ENCODE measurements around the gene KCNJ10.

KCNJ10 gene

GRCh38 chr1:159985473-159985872 is 84.5 kb downstream of the KCNJ10 start:
- no peak for DNase-seq

GRCh38 chr1:159983681-159984080 is 86.3 kb downstream of the KCNJ10 start:
- no peak for DNase-seq

DNA sequence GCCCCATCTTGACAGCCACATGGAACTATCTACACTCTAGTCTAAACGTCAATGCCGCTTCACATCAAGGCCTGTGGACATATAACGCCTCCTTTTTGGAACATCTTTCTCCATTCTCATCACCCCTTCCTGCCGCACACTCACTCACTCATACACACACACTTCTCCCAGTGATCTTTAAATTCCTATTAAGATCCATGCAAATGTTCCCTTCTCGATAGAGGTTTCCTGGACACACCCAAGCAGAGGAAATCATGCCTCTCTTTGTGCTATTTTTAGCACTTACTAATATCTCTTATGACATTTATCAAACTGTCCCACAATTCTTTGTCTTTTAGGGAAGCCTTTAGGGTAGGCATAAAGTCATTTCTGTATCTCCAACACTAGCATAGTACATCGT is 87.7 kb downstream of the KCNJ10 start:
- no peak for DNase-seq

- no peak for DNase-seq
Observed at GRCh38 chr1:159981351-159982055, 88.5 kb downstream of the KCNJ10 start.

DNA sequence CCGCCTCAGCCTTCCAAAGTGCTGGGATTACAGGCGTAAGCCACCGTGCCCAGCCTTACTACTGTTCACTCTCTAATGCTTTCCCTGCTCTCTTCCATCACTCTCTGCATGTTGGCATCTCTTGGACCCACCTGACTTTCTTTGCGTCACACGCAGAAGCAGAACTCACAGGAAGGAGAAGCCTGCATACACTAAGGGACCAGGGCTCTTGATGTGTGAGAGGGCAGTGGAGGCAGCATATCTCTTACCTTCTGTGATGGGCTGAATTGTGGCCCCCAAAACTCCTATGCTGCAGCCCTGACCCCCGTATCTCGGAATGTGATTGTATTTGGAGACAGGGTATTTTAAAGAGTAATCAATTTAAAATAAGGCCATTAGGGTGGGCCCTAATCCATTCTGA is 89.2 kb downstream of the KCNJ10 start:
- no peak for DNase-seq

DNA sequence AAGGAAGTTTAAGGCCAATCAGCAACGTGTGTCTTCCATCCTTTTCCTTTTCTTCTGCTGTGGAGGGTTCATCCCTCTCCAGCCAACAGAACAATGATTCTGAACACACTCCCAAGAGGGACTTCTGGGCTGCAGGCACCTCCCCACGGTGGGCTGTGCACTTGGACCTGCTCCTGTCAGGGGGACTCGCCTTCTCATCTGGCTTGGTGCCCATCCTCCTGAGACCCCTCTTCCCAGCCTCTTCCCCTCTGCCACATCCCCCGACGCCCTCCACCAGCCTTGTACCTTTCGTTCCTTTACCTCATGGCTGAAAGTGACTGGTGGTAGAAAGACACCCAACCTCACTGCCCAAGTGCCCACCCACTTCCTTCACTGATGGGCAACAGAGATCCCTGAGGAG is 89.9 kb downstream of the KCNJ10 start:
- no peak for DNase-seq

- no peak for DNase-seq
Observed at GRCh38 chr1:159979257-159979656, 90.7 kb downstream of the KCNJ10 start.

GRCh38 chr1:159978107-159978398 is 91.9 kb downstream of the KCNJ10 start:
- no peak for DNase-seq

DNA sequence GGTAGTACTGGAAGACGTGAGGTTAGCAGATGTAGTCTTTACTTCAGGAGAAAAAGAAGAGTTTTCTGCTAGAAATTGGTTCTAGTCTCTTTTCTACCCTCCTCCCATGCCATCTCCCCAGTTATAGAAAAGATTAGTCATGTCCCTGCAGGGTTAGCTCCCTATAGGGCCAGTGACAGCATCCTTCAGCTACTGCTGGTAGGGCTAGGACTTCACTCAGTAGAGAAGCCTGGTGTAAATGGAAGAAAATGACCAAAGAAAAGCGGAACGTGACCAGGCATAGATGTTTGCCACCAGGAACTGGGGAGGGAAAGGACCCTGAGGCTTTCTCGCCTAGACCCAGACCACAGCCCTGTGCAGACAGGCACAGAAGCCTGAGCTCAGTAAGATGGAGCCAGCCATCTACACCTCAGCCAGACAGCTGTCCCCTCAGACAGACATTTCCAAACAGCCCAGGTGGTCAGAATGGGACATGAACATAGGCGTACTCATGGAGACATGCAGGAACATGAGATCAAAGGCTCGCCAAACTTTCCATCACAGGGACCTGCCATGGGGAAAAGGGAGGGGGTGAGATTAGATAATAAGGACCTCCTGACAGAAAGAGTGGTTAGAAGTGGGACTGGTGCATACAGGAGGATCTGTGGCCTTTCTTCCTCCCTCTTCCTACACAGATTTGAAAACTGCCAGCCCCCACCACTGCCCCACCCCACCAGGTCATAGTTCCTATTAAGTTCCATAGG is 92.4 kb downstream of the KCNJ10 start:
- no peak for DNase-seq

- DNase-seq, result no peak
Observed at GRCh38 chr1:159974350-159974965, 95.5 kb downstream of the KCNJ10 start.

DNA sequence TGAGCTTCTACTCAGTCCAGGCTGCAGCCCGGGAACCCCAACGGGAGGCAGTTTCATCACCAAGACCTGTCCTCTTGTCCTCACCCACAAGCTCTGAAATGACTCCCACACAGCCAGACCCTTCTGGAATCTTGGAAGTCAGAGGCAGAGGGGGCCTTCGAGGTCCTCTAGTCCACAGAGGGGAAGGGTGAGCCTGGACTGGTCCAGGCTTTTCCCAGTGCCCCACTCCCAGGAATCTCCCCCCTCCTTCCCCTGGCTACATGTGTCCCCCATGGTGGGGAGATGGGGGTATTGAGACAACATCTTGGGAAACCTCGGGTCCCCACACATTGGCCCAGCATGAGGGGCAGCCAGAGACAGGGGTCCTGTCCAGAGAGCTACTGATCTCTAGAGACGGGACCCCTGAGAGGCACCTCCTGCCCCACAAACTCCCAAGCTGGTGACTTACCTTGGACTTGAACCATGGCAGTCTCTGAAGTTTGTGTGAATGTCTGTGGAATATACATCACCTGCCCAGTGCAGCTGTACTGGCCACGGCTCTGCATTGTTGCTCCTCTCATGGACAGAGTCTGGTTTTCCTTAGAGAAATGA is 96.5 kb downstream of the KCNJ10 start:
- no peak for DNase-seq

DNA sequence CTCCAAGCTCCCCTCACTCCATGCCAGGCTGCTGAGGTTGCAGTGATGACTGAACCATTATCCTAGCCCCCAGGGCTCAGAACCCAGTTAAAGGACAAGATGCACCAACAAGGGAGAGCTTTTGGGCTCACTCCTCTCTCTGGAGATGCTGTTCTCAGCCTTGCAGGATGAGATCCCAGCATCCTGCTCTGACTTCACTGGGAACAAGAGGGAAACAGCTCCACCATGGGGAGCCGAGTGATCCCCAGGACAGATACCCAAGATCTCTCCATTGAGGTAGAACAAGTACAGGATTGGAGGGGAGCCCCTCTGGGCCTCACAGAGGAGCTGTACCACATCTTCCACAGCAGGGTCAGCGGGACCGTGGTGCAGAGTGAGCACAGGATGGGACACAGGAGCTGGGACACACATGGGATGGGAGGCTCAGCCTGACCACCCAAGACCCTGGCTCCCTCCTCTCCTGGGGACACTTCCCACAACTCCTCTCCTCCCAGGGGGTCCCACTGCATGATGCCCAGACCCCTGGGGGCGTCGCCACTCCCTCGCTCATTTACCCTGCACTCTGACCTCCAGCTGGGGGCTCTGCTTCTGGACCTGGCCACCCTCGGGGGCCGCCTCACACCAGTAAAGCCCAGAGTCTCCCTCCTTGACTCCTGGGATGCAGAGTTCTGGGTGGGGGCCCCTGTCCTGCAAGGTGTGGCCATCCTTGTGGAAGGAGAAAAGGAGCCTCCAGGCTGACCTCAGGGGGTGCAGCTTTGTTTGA is 97.3 kb downstream of the KCNJ10 start:
- DNase-seq, result no peak

GRCh38 chr1:159970932-159971342 is 99.0 kb downstream of the KCNJ10 start:
- no peak for DNase-seq

- no peak for DNase-seq
Observed at GRCh38 chr1:159968901-159969300, 101.1 kb downstream of the KCNJ10 start.

- DNase-seq, result no peak
Observed at GRCh38 chr1:159965263-159965662, 104.7 kb downstream of the KCNJ10 start.

GRCh38 chr1:159964144-159964543 is 105.8 kb downstream of the KCNJ10 start:
- DNase-seq, result no peak

DNA sequence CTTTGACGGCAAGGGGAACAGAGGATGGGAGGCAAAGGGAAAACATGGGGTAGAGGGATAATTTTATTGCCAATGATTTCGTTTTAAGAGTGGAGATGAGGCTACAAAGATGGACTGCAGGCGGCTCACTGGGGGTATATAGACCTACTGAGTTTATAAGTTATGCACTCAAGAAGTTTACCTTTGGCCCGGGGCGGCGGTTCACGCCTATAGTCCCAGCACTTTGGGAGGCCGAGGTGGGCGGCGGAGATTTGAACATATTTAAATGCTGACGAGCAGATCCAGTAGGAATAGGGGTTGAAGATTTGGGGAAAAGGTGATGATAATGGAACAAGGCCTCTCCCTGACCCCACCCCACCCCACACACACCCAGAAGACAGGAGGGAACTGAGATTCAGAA is 107.8 kb downstream of the KCNJ10 start:
- DNase-seq, result no peak

DNA sequence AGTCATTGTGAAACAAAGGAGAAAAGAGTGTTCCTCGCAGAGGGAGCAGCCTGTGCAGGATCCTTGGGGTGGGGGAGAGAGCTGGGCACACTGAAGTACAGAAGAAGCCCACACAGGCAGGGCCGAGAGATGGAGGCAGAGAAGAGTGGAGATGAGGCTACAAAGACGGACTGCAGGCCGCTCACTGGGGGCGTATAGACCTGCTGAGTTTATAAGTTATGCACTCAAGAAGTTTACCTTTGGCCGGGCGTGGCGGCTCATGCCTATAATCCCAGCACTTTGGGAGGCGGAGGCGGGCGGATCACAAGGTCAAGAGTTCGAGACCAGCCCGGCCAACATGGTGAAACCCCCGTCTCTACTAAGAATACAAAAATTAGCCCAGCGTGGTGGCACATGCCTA is 108.3 kb downstream of the KCNJ10 start:
- DNase-seq, result no peak

- no peak for DNase-seq
Observed at GRCh38 chr1:159960721-159961381, 109.1 kb downstream of the KCNJ10 start.

DNA sequence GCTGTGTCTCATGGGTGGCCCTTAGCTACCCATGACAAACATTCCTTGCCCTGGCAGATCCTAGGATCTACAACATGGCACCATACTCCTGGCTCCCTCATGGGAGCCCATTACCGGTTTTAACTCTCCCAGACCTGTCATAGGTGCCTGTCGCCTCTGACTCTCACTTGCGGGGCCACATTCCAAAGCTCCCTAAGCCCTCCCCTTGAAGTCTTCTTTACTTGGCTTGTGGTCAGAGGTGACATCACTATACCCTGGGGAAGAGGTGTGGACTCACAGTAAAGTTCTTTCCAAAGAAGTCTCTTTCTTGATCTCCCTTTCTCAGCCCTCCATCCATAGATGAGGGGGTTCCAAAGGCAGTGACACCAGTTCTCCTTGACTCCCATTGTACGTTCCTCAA is 110.5 kb downstream of the KCNJ10 start:
- no peak for DNase-seq

DNA sequence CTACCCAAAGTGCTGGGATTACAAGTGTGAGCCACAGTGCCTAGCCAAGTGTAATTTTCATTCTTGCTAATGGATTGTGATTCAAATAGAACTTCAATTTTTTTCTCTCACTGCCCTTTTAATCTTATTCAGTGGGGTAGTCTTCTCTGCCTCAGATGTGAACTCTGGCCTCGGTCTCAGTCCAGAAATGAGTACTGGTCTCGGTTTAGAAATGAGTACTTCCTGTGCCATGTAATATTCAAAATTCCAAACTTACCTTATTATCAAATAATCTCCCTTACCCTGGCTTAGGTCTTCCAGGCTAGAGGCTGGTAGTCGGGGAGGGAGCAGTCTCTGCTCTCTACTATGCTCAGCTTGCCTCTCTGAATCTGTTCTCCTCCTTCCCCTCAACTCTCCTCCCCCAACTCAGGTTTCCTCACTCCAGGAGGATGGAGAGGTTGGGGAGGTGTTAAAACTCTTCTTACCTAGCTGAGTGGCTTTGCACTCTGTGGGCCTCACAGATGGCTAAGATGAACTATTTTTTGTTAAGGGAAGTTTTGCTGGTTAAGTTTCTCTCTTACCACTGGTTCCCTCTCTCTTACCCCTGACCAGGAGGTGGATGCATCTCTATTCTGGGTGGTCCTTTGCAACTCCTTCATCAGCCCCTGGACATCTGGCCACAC is 111.1 kb downstream of the KCNJ10 start:
- DNase-seq, result no peak

DNA sequence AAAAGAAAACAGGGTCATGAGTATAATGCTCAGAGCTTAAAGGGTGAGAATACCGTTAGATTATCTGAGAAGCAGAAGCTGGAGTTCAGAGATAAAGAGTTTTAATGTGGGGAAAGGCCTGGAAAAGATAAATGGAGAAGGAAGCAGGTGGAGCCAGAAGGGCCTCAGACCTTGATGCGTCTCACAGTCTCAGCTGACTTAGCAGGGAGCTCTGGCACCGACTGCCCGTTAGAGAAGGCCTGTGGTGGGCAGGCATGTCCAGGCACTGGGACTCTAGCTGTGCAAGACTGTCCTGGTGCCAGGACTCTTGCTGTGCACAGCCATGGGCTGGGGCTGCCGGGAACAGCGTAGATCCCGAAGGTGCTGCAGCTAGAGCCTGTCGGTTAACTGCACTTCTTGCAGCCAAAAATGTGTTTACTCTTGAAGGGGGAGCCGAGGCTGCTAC is 112.1 kb downstream of the KCNJ10 start:
- DNase-seq, result no peak

Measured in NCI-H524 (cell line).